Tibial artery (tissue), 4 donors: ENCODE measurements around the gene DAPP1.

ENCODE experiments used
- DNase-seq, 2 donors: peaks; one replicate each; pipeline ENCODE4 v3.0.0-alpha.2; 2019
- H3K27ac ChIP-seq, 2 donors: fragments of 200-600 bp; sonication (generic) in 1 of 2; 1 replicate in 1 of 2; 2 replicates in 1 of 2; pipeline ENCODE4 v1.5.1; 2018 to 2019; ENCODE audit warnings: mild to moderate bottlenecking in 1 of 2
- H3K27me3 ChIP-seq, 2 donors: fragments of 200-600 bp; sonication (generic) in 1 of 2; one replicate each; pipeline versions ENCODE4 v1.5.1 to v1.6.0; 2016 to 2019
- H3K36me3 ChIP-seq, 3 donors: fragments of 200-600 bp; sonication (generic) in 2 of 3; one replicate each; pipeline ENCODE4 v1.5.1; 2016 to 2019; ENCODE audit warnings: mild to moderate bottlenecking in 2 of 3
- H3K4me1 ChIP-seq, 4 donors: fragments of 200-600 bp; sonication (generic) in 2 of 4; 1 replicate in 3 of 4; 2 replicates in 1 of 4; pipeline ENCODE4 v1.5.1; 2016 to 2019
- H3K4me3 ChIP-seq, 2 donors: fragments of 200-600 bp; sonication (generic) in 1 of 2; 1 replicate in 1 of 2; 2 replicates in 1 of 2; pipeline ENCODE4 v1.5.1; 2018 to 2019; ENCODE audit warnings: mild to moderate bottlenecking in 2 of 2
- H3K9me3 ChIP-seq, 3 donors: fragments of 200-600 bp; sonication (generic) in 1 of 3; one replicate each; pipeline ENCODE4 v1.5.1; 2016 to 2019
- CTCF ChIP-seq, 2 experiments: fragments of 200-600 bp in 1 of 2; fragments of 450-650 bp in 1 of 2; IDR thresholded peaks; one replicate each; pipeline ENCODE4 v1.5.1; 2017 to 2019; ENCODE audit warnings: antibody characterized with exemption in 2 of 2, mild to moderate bottlenecking in 1 of 2, moderate library complexity in 1 of 2
- intact Hi-C: fragments of 100-400 bp; cut with DNase I; formaldehyde crosslinking; loops from one replicate; pipeline ENCODE4 v1.15.0; 2023; ENCODE audit warnings: low total_unique reads

The DAPP1 gene

GRCh38 chr4:99845708-99846469 lies 29.3 kb downstream of the DAPP1 start:
- intact Hi-C loops, result no loop called here
- no peak for DNase-seq
- no peaks in the 10 kb centered on the region for H3K27me3 ChIP-seq
- no peaks in the 10 kb centered on the region for H3K9me3 ChIP-seq
- TF ChIP-seq CTCF (IDR thresholded peaks at IDR 0.05), result no peak
- peaks cover 0 to 6% (median 0%) of the 10 kb centered on the region in 4 donors for H3K4me1 ChIP-seq
- no peak overlapping the region for H3K4me3 ChIP-seq
- no peak overlapping the region for H3K27ac ChIP-seq
- no peaks in the 10 kb centered on the region for H3K36me3 ChIP-seq

GRCh38 chr4:99846891-99847290 lies 30.3 kb downstream of the DAPP1 start:
- DNase-seq, result no peak
- intact Hi-C loops, result no loop called here
- H3K4me3 ChIP-seq, result no peak overlapping the region
- H3K27ac ChIP-seq, result no peak overlapping the region
- H3K4me1 ChIP-seq, result peaks cover 0 to 6% (median 0%) of the 10 kb centered on the region in 4 donors
- TF ChIP-seq CTCF (IDR thresholded peaks at IDR 0.05), result no peak
- no peaks in the 10 kb centered on the region for H3K36me3 ChIP-seq
- H3K9me3 ChIP-seq, result no peaks in the 10 kb centered on the region
- no peaks in the 10 kb centered on the region for H3K27me3 ChIP-seq

- peaks cover 0 to 6% (median 0%) of the 10 kb centered on the region in 4 donors for H3K4me1 ChIP-seq
- intact Hi-C loops, result no loop called here
- TF ChIP-seq CTCF (IDR thresholded peaks at IDR 0.05), result no peak
- H3K4me3 ChIP-seq, result no peak overlapping the region
- no peak for DNase-seq
- no peaks in the 10 kb centered on the region for H3K27me3 ChIP-seq
- H3K27ac ChIP-seq, result no peak overlapping the region
- H3K36me3 ChIP-seq, result no peaks in the 10 kb centered on the region
- no peaks in the 10 kb centered on the region for H3K9me3 ChIP-seq
Measured at GRCh38 chr4:99847362-99847976, 30.8 kb downstream of the DAPP1 start.

- Histone ChIP-seq H3K4me3 (no peak overlapping the region), H3K27me3 (no peaks in the 10 kb centered on the region), H3K4me1 (peaks cover 0 to 6% (median 0%) of the 10 kb centered on the region in 4 donors), H3K27ac (no peak overlapping the region), H3K9me3 (no peaks in the 10 kb centered on the region), H3K36me3 (no peaks in the 10 kb centered on the region)
- TF ChIP-seq CTCF (IDR thresholded peaks at IDR 0.05), result no peak
- DNase-seq, result no peak
- intact Hi-C loops, result no loop called here
Measured at GRCh38 chr4:99848591-99849001, 32.0 kb downstream of the DAPP1 start.

GRCh38 chr4:99852199-99852749 lies 35.6 kb downstream of the DAPP1 start:
- Histone ChIP-seq H3K27me3 (no peaks in the 10 kb centered on the region), H3K9me3 (no peaks in the 10 kb centered on the region), H3K27ac (no peak overlapping the region), H3K4me1 (no peaks in the 10 kb centered on the region), H3K36me3 (no peaks in the 10 kb centered on the region), H3K4me3 (no peak overlapping the region)
- intact Hi-C loops, result no loop called here
- DNase-seq, result no peak
- TF ChIP-seq CTCF (IDR thresholded peaks at IDR 0.05), result no peak
